Fibroblast of mammary gland (primary cell): ENCODE data around the gene TBCD.
"Not testable (repeated sequence)": the region's sequence is repeated elsewhere in the genome, so short reads cannot be mapped to it uniquely, and the experiment has no call there.

Source experiments
- DNase-seq: peaks from one replicate; pipeline ENCODE4 v3.0.0-alpha.2; 2010; ENCODE audit warnings: low read depth
- H3K4me3 ChIP-seq: 2 replicates; pipeline ENCODE4 v1.5.1; 2011; ENCODE audit warnings: low read depth, mild to moderate bottlenecking, low read length, moderate library complexity; ENCODE audit not compliant: control insufficient read depth
- CTCF ChIP-seq: conservative IDR thresholded peaks from 2 replicates; pipeline ENCODE4 v1.5.1; 2011; ENCODE audit warnings: low read depth, low read length, inconsistent platforms; ENCODE audit not compliant: control insufficient read depth, insufficient read depth

Gene TBCD

GRCh38 chr17:82978765-82979349 is 227.0 kb downstream of the TBCD start:
- DNase-seq, result no peak
- no peak overlapping the region for H3K4me3 ChIP-seq
- TF ChIP-seq CTCF, result no peak

- DNase-seq, result no peak
- no peak overlapping the region for H3K4me3 ChIP-seq
- no peak for TF ChIP-seq CTCF
Measured at GRCh38 chr17:82979718-82980117, 227.9 kb downstream of the TBCD start.

- no peak for TF ChIP-seq CTCF
- DNase-seq, result no peak
- H3K4me3 ChIP-seq, result no peak overlapping the region
Measured at GRCh38 chr17:82980632-82981031, 228.8 kb downstream of the TBCD start.

GRCh38 chr17:82981141-82981730 is 229.4 kb downstream of the TBCD start:
- H3K4me3 ChIP-seq, result no peak overlapping the region
- DNase-seq, result no peak
- no peak for TF ChIP-seq CTCF

- H3K4me3 ChIP-seq, result no peak overlapping the region
- TF ChIP-seq CTCF, result no peak
- no peak for DNase-seq
Measured at GRCh38 chr17:82983510-82984248, 231.8 kb downstream of the TBCD start.

GRCh38 chr17:82984249-82984617 is 232.4 kb downstream of the TBCD start:
- not testable (repeated sequence) for H3K4me3 ChIP-seq, DNase-seq

GRCh38 chr17:82984751-82985427 is 233.0 kb downstream of the TBCD start:
- H3K4me3 ChIP-seq, result no peak overlapping the region
- DNase-seq, result no peak
- TF ChIP-seq CTCF, result no peak
